ENCODE data around the gene FN3K.
"Not testable (repeated sequence)": the region's sequence is repeated elsewhere in the genome, so short reads cannot be mapped to it uniquely, and the experiment has no call there.

FN3K gene

DNA sequence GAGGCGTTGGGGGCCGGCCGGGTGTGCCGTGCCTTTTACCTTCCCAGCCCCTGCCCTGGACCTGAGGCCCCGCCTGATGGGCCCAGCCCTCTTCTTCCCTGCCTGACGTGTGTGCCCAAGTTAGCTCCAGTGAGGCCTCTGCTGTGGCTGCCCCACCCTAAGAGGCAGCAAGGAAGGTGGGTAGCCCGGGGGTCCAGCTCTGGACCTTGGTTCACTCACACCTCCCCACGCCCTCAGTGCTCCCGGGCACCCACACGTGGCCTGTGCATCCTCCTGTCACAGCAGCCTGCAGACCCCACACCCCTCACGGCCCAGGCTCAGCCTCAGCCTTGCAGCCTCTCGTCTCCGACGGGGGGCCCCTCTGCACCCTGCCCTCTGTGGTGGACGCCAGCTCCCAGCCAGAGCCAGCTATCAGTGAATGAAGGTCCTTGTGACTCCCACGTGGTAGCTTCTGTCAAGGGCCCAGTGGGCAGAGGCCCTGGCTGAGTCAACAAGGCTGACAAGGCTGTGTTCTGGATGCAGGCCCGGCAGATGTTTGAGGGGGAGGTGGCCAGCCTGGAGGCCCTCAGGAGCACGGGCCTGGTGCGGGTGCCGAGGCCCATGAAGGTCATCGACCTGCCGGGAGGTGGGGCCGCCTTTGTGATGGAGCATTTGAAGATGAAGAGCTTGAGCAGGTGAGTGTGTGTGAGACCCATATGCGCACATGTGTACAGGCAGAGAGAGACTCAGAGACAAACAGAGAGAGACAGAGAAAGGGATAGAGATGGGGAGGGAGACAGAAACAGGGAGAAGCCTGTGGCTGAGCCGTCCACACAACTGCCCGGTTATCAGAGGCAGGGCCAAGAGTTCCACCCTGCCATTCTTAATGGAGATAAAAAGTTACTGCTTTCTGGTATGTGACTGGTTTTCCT lies 2.8 kb downstream of the FN3K start:
- DNase-seq: peak; percentile 93

- peak; percentile 54 for DNase-seq
These were observed 5.7 kb downstream of the FN3K start for GRCh38 chr17:82740906-82741759.

GRCh38 chr17:82743344-82744219 lies 8.2 kb downstream of the FN3K start:
- no peak for DNase-seq

DNA sequence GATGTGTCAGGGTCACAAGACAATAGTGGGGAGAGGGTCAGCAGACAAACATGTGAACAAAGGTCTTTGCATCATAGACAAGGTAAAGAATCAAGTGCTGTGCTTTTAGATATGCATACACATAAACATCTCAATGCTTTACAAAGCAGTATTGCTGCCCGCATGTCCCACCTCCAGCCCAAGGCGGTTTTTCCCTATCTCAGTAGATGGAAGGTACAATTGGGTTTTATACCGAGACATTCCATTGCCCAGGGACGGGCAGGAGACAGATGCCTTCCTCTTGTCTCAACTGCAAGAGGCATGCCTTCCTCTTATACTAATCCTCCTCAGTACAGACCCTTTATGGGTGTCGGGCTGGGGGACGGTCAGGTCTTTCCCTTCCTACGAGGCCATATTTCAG lies 9.3 kb downstream of the FN3K start:
- not testable (repeated sequence) for DNase-seq

GRCh38 chr17:82745524-82745923 lies 10.1 kb downstream of the FN3K start:
- DNase-seq: no peak

- no peak for DNase-seq
These were observed 13.3 kb downstream of the FN3K start for GRCh38 chr17:82748756-82749155.

- peak; percentile 18 for DNase-seq
These were observed 15.0 kb downstream of the FN3K start for GRCh38 chr17:82750241-82750908.

DNA sequence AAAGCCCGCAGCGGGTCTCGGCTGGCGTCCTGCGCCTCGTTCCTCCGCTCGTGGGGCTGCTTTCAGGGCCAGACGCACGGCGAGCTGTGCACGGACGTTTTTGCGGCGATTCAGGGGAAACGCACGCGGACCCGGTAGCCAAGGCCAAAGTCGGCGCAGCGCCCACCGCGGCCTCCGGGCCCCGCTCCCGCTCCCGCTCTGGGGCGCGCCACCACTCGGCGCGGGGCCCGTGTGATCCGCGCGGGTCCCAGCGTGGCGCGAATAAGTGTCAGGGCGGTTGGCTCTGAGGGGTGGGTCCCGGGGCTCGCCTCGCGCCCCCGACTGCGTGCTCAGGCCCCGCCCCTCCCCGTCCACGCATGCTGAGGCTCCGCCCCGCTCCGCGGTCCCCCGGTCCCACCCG lies 15.8 kb downstream of the FN3K start:
- DNase-seq: no peak

DNA sequence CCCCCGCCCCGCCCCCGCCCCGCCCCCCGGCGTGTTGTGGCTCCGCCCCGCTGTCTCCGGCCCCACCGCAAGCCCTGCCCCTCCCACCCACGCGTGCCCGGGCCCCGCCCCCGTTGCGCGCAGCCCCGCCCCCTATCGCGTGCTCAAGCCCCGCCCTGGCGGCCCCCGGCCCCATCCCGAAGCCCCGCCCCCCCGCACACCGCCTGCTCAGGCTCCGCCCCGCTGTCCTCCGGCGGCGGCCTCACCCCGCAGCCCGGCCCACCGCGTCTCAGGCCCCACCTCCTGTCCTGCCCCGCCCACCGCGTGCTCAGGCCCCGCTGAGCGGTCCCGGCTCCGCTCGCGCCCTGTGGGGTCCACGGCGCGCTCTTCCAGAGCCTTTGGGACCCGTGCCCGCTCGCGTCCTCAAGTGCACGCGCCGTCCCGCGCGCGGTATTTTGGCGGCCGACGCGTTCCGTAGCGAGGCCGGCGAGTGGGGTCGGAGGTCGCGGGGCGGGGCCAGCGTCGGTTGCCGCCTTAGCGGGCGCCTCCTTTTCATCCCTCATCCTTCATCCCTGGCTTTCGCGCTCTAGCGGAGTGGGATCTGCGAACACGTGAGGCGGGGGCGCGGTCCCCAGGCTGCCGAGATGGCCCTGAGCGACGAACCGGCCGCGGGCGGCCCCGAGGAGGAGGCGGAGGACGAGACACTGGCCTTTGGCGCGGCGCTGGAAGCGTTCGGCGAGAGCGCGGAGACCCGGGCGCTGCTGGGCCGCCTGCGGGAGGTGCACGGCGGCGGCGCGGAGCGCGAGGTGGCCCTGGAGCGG lies 16.4 kb downstream of the FN3K start, which contains the start of gene TBCD:
TBCD (plus strand) TSS at position 495 of the 800 bp plus-strand sequence; CDS start at position 624, 129 bp downstream.
- peak; percentile 95 for DNase-seq

DNA sequence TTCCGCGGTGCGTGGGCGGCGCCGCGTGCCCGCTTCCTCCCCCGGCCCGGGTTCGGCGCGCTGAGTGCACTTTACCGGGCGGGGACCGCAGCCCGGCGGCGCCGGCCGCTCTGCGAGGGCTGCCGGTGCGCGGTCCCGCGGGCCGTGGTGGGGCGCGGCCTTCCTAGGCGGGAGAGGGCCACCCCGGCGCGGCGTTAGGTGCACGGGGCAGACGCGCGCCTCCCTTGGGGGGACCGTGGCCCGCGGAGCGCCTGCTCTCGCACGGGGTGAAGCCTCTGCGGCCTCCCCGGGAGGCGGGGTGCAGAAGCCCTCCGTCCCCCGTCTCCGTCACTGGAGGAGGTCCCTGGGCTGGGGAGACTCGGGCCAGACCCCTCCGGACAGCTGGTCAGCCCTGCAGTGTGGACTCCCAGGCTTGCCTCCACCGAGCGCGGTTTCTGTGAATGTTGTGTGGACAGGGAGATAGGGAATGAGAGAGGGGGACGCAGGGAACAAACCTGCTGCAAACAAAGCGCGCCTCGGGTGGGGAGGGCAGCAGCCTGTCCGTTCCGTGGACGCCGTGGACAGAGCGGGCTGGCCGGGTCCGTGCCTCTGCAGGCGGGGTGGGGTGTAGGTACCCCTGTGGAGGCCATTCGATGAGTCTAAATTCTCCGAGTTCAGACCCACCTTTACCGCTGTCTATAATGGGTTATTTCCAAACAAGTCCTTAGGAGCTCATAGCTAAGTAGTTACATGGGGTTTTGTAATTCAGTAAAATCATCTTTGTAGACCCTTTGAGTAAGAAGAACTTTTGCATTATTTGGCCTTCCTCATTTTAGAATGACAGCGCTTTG lies 17.2 kb downstream of the FN3K start:
- DNase-seq: peak; percentile 55

GRCh38 chr17:82753201-82753464 lies 17.7 kb downstream of the FN3K start:
- no peak for DNase-seq

DNA sequence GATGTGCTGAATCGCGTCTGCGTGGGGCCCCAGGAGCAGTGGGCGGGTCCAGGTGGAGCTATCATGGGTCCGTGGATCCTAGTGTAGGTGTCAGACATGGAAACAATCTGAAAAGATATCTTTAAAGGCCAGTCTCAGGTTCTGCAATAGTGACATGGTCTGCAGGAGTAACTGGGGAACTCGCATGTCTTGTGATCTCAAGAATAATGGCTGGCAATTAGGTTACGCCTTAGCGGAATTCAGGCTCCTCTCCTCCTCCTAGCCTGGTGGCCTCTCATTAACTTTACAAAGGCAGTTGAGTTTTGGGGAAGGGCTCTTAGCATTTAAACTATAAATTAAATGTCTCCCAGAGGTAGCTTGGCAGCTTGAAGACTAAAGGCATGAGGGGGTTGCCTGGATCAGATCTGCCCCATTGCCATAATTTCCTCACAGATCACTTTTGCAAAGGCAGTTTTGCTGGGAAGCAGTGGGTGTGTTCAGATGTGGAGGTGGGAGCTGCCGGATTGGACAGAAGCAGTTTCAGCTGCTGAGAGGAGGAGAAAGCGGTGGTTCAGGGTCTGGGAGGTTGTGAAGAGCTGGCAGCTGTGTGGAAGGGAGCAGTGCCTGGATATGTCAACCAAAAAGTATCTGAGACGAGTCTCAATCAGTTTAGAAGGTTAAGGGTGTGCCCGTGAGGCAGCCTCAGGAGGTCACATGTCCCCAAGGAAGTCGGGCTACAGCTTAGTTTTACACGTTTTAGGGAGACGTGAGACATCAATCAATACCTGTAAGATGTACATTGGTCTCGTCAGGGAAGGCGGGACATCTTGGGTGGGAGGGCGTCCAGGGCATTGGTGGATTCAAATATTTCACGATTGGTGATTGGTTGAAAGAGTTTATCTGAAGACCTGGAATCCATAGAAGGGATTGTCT lies 19.1 kb downstream of the FN3K start:
- peak; percentile 48 for DNase-seq

DNA sequence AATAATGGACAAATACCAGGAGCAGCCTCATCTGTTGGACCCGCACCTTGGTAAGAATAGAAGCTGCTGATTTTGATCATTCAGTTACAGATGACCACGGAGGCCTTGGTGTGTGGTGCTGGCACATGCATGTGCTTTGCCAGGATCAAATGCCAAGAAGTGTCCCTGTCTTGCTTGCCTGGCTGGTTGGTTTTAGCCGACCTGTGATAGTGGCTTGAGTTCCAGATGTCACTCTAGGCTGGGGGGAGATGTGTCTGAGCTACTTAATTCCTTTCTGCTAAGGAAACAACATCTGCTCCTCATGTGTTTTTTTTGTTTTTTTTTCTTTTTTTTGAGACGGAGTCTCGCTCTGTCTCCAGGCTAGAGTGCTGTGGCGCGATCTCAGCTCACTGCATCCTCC lies 20.8 kb downstream of the FN3K start:
- DNase-seq: no peak

DNA sequence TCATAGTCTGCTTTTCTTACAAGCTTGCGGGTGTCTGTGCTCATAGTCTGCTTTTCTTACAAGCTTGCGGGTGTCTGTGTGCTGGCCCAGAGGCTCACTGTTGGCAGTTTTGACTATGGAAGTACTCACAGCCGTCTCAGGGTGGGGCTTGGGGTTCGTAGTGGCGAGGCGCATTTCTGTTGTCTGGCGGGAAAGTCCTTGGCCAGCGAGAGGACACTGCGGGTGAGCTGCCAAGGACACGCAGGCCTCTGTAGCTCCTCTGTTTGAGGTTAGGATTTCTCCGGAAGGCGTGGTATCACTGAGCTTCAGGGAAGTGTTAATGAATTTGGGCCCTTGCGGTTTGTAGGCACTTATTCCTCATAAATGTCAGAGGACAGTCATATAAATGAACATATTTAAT lies 30.0 kb downstream of the FN3K start:
- no peak for DNase-seq

- DNase-seq: peak; percentile 87
These were observed 31.8 kb downstream of the FN3K start for GRCh38 chr17:82767041-82767754.

- DNase-seq: no peak
These were observed 33.6 kb downstream of the FN3K start for GRCh38 chr17:82769041-82769440.

GRCh38 chr17:82772026-82772425 lies 36.6 kb downstream of the FN3K start:
- no peak for DNase-seq

GRCh38 chr17:82774456-82774855 lies 39.0 kb downstream of the FN3K start:
- DNase-seq: not testable (repeated sequence)

Data from hematopoietic multipotent progenitor cell treated with erythropoietin and hydrocortisone succinate and interleukin-3 and kit ligand, for 4 days (in vitro differentiated cells).